ENCODE results near the gene CCR3. TPM values are rescaled to one million over a fixed set of nuclear protein-coding genes. Genes with fewer than 3 reads are reported as not detected.

CCR3 gene
- total RNA-seq, 1 experiment from 2014 or later: not detected

DNA sequence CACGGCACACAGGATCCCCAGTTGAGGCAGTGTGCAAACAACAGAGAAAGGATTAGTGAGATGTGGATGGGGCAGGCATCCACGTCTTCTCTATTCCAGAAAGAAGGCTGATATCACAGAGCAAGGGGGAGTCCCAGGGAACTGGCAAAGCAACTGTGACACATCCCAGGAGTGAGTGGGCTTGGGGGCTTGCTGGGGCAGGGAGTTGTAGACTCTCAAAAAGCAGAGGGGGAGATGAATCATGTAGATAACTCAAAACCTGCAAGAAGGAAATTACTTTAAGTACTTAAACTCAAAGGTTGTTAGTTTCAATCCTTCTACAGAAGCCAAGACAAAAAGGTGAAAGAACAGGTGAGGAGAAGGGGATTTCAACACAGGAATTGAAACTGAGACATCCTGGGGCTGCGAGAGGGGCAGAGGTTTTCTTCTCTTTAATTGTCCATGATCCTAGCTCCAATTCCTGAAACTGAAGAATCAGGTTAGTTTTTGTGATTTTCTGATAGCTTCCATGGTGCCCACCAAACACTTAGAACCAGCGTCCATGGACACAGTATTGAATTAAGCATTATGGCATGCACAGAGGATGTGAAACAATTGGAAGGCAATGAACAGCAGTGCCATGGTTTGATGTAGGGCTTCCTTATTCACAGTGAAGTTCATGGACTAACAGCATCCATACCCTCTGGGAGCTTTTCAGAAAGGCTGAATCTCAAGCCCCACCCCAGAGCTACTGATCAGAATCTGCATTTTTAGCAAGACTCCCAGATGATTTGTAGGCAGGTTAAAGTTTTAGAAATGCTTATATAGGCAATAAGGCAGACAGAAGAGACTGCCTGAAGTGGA is 52.0 kb downstream of the CCR3 start:
- Histone ChIP-seq H3K27me3 (replicated peaks; ENCODE audit: insufficient read depth, low read depth, low read length, poor library complexity) (no peaks in the 10 kb centered on the region), H3K27ac (ENCODE audit: low read depth, low read length, poor library complexity, severe bottlenecking) (no peak overlapping the region), H3K9me3 (ENCODE audit: low read depth, low read length, poor library complexity, severe bottlenecking) (no peaks in the 10 kb centered on the region), H3K4me1 (ENCODE audit: insufficient read depth, low read length, poor library complexity, severe bottlenecking) (no peaks in the 10 kb centered on the region), H3K36me3 (ENCODE audit: insufficient read depth, low read length, poor library complexity, severe bottlenecking) (no peaks in the 10 kb centered on the region), H3K4me3 (ENCODE audit: low read depth, low read length, poor library complexity, severe bottlenecking) (no peak overlapping the region)
- CTCF ChIA-PET: no interaction called here
- TF ChIP-seq, protein P1, sequence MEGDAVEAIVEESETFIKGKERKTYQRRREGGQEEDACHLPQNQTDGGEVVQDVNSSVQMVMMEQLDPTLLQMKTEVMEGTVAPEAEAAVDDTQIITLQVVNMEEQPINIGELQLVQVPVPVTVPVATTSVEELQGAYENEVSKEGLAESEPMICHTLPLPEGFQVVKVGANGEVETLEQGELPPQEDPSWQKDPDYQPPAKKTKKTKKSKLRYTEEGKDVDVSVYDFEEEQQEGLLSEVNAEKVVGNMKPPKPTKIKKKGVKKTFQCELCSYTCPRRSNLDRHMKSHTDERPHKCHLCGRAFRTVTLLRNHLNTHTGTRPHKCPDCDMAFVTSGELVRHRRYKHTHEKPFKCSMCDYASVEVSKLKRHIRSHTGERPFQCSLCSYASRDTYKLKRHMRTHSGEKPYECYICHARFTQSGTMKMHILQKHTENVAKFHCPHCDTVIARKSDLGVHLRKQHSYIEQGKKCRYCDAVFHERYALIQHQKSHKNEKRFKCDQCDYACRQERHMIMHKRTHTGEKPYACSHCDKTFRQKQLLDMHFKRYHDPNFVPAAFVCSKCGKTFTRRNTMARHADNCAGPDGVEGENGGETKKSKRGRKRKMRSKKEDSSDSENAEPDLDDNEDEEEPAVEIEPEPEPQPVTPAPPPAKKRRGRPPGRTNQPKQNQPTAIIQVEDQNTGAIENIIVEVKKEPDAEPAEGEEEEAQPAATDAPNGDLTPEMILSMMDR (conservative IDR thresholded peaks at IDR 0.05; ENCODE audit: low read depth, low read length): no peak
- no peak for TF ChIP-seq EZH2 (IDR thresholded peaks at IDR 0.05; ENCODE audit: borderline replicate concordance, low read depth, low read length, poor library complexity, severe bottlenecking)
- BruUV-seq (replicated peaks): no TSS peak
- no peak for DNase-seq (ENCODE audit: low spot score)
- intact Hi-C loops (cut with micrococcal nuclease; ENCODE audit: unreplicated experiment): no loop called here
- POLR2A ChIA-PET (ENCODE audit: low non-redundant PET): no interaction called here

- POLR2A ChIA-PET (ENCODE audit: low non-redundant PET): no interaction called here
- Histone ChIP-seq H3K27me3 (replicated peaks; ENCODE audit: insufficient read depth, low read depth, low read length, poor library complexity) (peaks cover 9% of the 10 kb centered on the region), H3K4me1 (ENCODE audit: insufficient read depth, low read length, poor library complexity, severe bottlenecking) (no peaks in the 10 kb centered on the region), H3K27ac (ENCODE audit: low read depth, low read length, poor library complexity, severe bottlenecking) (no peak overlapping the region), H3K36me3 (ENCODE audit: insufficient read depth, low read length, poor library complexity, severe bottlenecking) (no peaks in the 10 kb centered on the region), H3K4me3 (ENCODE audit: low read depth, low read length, poor library complexity, severe bottlenecking) (no peak overlapping the region), H3K9me3 (ENCODE audit: low read depth, low read length, poor library complexity, severe bottlenecking) (no peaks in the 10 kb centered on the region)
- no peak for DNase-seq (ENCODE audit: low spot score)
- TF ChIP-seq EZH2 (IDR thresholded peaks at IDR 0.05; ENCODE audit: borderline replicate concordance, low read depth, low read length, poor library complexity, severe bottlenecking): no peak
- TF ChIP-seq, protein P1 (conservative IDR thresholded peaks at IDR 0.05; ENCODE audit: low read depth, low read length): no peak
- BruUV-seq (replicated peaks): no TSS peak
- CTCF ChIA-PET: no interaction called here
- intact Hi-C loops (cut with micrococcal nuclease; ENCODE audit: unreplicated experiment): no loop called here
Measured at GRCh38 chr3:46296826-46297225, 54.6 kb downstream of the CCR3 start.

GRCh38 chr3:46297658-46298423 is 55.6 kb downstream of the CCR3 start:
- H3K36me3 ChIP-seq (ENCODE audit: insufficient read depth, low read length, poor library complexity, severe bottlenecking): no peaks in the 10 kb centered on the region
- H3K9me3 ChIP-seq (ENCODE audit: low read depth, low read length, poor library complexity, severe bottlenecking): no peaks in the 10 kb centered on the region
- H3K27ac ChIP-seq (ENCODE audit: low read depth, low read length, poor library complexity, severe bottlenecking): no peak overlapping the region
- CTCF ChIA-PET: no interaction called here
- H3K27me3 ChIP-seq (replicated peaks; ENCODE audit: insufficient read depth, low read depth, low read length, poor library complexity): peaks cover 9% of the 10 kb centered on the region
- no peaks in the 10 kb centered on the region for H3K4me1 ChIP-seq (ENCODE audit: insufficient read depth, low read length, poor library complexity, severe bottlenecking)
- H3K4me3 ChIP-seq (ENCODE audit: low read depth, low read length, poor library complexity, severe bottlenecking): no peak overlapping the region
- DNase-seq (ENCODE audit: low spot score): no peak
- POLR2A ChIA-PET (ENCODE audit: low non-redundant PET): no interaction called here
- intact Hi-C loops (cut with micrococcal nuclease; ENCODE audit: unreplicated experiment): no loop called here
- no TSS peak for BruUV-seq (replicated peaks)
- TF ChIP-seq, protein P1 (conservative IDR thresholded peaks at IDR 0.05; ENCODE audit: low read depth, low read length): no peak
- no peak for TF ChIP-seq EZH2 (IDR thresholded peaks at IDR 0.05; ENCODE audit: borderline replicate concordance, low read depth, low read length, poor library complexity, severe bottlenecking)

Measured in A673 (cell line).